LNCAP (cell line): ENCODE measurements around the gene ZKSCAN8.

Experiments used
- TF ChIP-seq, protein P1 (sequence below): fragments of 450-650 bp; IDR thresholded peaks from 2 replicates; pipeline ENCODE4 v1.5.1; 2017; ENCODE audit warnings: mild to moderate bottlenecking

Gene ZKSCAN8

DNA sequence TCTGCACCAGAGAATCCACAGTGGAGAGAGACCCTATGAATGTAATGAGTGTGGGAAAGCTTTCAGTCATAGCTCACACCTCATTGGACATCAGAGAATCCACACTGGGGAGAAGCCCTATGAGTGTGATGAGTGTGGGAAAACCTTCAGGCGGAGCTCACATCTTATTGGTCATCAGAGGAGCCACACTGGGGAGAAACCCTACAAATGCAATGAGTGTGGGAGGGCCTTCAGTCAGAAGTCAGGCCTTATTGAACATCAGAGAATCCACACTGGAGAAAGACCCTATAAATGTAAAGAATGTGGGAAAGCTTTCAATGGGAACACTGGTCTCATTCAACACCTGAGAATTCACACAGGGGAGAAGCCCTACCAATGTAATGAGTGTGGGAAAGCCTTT, 11.9 kb downstream of the ZKSCAN8 start:
- TF ChIP-seq, protein P1, sequence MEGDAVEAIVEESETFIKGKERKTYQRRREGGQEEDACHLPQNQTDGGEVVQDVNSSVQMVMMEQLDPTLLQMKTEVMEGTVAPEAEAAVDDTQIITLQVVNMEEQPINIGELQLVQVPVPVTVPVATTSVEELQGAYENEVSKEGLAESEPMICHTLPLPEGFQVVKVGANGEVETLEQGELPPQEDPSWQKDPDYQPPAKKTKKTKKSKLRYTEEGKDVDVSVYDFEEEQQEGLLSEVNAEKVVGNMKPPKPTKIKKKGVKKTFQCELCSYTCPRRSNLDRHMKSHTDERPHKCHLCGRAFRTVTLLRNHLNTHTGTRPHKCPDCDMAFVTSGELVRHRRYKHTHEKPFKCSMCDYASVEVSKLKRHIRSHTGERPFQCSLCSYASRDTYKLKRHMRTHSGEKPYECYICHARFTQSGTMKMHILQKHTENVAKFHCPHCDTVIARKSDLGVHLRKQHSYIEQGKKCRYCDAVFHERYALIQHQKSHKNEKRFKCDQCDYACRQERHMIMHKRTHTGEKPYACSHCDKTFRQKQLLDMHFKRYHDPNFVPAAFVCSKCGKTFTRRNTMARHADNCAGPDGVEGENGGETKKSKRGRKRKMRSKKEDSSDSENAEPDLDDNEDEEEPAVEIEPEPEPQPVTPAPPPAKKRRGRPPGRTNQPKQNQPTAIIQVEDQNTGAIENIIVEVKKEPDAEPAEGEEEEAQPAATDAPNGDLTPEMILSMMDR: no peak

- TF ChIP-seq, protein P1: no peak
Measured at GRCh38 chr6:28154357-28154756, 12.7 kb downstream of the ZKSCAN8 start.

- TF ChIP-seq, protein P1: no peak
Measured at GRCh38 chr6:28158318-28158717, 16.6 kb downstream of the ZKSCAN8 start.

DNA sequence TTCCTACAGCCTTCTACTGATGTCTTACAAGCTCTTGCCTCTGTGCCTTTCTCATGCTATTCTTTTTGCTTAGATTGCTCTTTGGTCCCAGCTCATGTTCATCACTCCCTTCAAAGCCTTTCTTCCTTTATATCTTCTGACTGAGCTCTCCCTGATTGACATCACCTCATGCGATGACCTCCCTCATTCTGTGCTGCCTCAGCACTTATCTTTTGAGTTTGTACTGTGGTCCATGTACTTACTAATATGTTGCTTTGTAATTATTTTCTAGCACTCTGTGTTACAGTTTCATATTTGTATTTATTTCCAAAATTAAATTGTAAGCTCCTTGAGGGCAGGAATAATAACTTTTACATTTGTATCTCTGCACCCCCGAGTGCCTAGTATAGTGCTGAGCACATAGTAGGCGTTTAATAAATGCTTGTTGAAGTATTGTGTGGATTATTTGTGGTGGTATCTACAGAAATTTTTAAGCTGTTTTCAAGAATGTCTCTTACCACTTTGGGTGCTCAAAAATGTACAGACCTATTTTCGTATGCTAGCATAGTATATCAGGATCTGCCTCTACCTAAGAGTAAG, 17.4 kb downstream of the ZKSCAN8 start:
- TF ChIP-seq, protein P1: no peak

- TF ChIP-seq, protein P1: no peak
Measured at GRCh38 chr6:28160233-28160632, 18.6 kb downstream of the ZKSCAN8 start.

- TF ChIP-seq, protein P1: no peak
Measured at GRCh38 chr6:28161410-28162079, 19.9 kb downstream of the ZKSCAN8 start.

- TF ChIP-seq, protein P1: no peak
Measured at GRCh38 chr6:28165563-28165962, 23.9 kb downstream of the ZKSCAN8 start.
